Urothelium cell line (cell line): ENCODE results near the gene TMIGD2.

Experiments
- DNase-seq: peaks from one replicate; pipeline ENCODE4 v3.0.0; 2011; ENCODE audit warnings: low spot score, mixed read lengths
- FAIRE-seq: peaks from 2 replicates; lab custom pipeline; 2011; peaks lifted over from hg19 to GRCh38; lab: Jason Lieb, UNC

TMIGD2 gene

GRCh38 chr19:4326837-4327251, 24.7 kb upstream of the TMIGD2 start:
- FAIRE-seq (no peak), DNase-seq (no peak)

GRCh38 chr19:4326215-4326836, 24.1 kb upstream of the TMIGD2 start:
- no peak for FAIRE-seq
- no peak for DNase-seq

- no peak for DNase-seq
- FAIRE-seq, result no peak
These were observed 22.0 kb upstream of the TMIGD2 start for GRCh38 chr19:4324228-4324627.

GRCh38 chr19:4323692-4324091, 21.5 kb upstream of the TMIGD2 start:
- DNase-seq, result no peak
- FAIRE-seq, result no peak

GRCh38 chr19:4322942-4323665, 20.9 kb upstream of the TMIGD2 start:
- DNase-seq (no peak), FAIRE-seq (no peak)

GRCh38 chr19:4320419-4320818, 18.2 kb upstream of the TMIGD2 start:
- no peak for FAIRE-seq
- no peak for DNase-seq

- no peak for FAIRE-seq
- no peak for DNase-seq
These were observed 17.0 kb upstream of the TMIGD2 start for GRCh38 chr19:4319067-4319718.

GRCh38 chr19:4318460-4318859, 16.3 kb upstream of the TMIGD2 start:
- DNase-seq (no peak), FAIRE-seq (no peak)

GRCh38 chr19:4316956-4317355, 14.8 kb upstream of the TMIGD2 start:
- FAIRE-seq, result no peak
- no peak for DNase-seq

- FAIRE-seq, result no peak
- no peak for DNase-seq
These were observed 11.8 kb upstream of the TMIGD2 start for GRCh38 chr19:4313847-4314490.

- no peak for DNase-seq
- FAIRE-seq, result no peak
These were observed 8.3 kb upstream of the TMIGD2 start for GRCh38 chr19:4310247-4311121.

- no peak for DNase-seq
- no peak for FAIRE-seq
These were observed 3.5 kb upstream of the TMIGD2 start for GRCh38 chr19:4305659-4306058.

GRCh38 chr19:4305257-4305612, 3.0 kb upstream of the TMIGD2 start:
- no peak for FAIRE-seq
- DNase-seq, result no peak

GRCh38 chr19:4304538-4305256, 2.5 kb upstream of the TMIGD2 start, which contains the start of gene FSD1:
TSS of gene FSD1 (plus strand) at chr19:4304598. CDS start at chr19:4304747, 149 bp downstream.
- no peak for FAIRE-seq
- DNase-seq, result peak; percentile 92

GRCh38 chr19:4303819-4304537, 1.8 kb upstream of the TMIGD2 start:
- DNase-seq (no peak), FAIRE-seq (no peak)

GRCh38 chr19:4301590-4302242, 473 bp downstream of the TMIGD2 start:
- FAIRE-seq (no peak), DNase-seq (no peak)

GRCh38 chr19:4300589-4300988, 1.6 kb downstream of the TMIGD2 start:
- FAIRE-seq, result no peak

GRCh38 chr19:4298810-4299550, 3.2 kb downstream of the TMIGD2 start:
- DNase-seq (no peak), FAIRE-seq (no peak)

More at GRCh38 chr19:4300589-4300988, 1.6 kb downstream of the TMIGD2 start:
- no peak for DNase-seq
